GM12892 (cell line): ENCODE data around the gene SYS1.

Experiments
- DNase-seq: peaks from one replicate; pipeline ENCODE4 v3.0.0; 2011; ENCODE audit not compliant: insufficient read length
- FAIRE-seq: peaks from 2 replicates; lab custom pipeline; 2011; peaks lifted over from hg19 to GRCh38; lab: Jason Lieb, UNC
- POLR2A ChIP-seq: IDR thresholded peaks from 2 replicates; pipeline ENCODE4 v1.6.1; 2011; ENCODE audit warnings: low read depth, low read length, control low read depth
- POLR2AphosphoS5 ChIP-seq: IDR thresholded peaks from 2 replicates; pipeline ENCODE4 v1.6.1; 2011; ENCODE audit warnings: low read depth, low read length, control low read depth
- TAF1 ChIP-seq: IDR thresholded peaks from 2 replicates; pipeline ENCODE4 v1.6.1; 2011; ENCODE audit warnings: low read depth, mild to moderate bottlenecking, control low read depth, low read length, borderline replicate concordance

The SYS1 gene

DNA sequence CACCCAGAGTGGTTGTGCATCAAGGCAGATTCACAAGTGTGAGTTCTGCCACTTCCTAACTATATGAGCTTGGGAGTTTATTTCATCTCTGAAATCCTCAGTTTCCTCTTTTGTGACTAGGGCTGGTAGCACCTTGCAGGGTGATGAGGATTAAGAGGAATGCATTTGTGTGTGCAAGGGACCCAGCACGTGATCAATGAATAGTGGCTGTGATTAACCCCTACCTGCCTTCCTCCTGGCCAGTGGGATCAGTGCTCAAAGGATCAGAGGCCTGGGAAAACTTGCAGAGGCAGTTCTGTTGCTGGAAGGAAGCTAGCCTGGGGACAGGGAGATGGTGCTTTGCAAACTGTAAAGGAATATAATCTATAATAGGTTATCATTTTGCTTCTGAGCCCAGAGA lies 22.0 kb upstream of the SYS1 start:
- TF ChIP-seq POLR2AphosphoS5 (no peak), TAF1 (no peak), POLR2A (no peak)
- FAIRE-seq (no peak), DNase-seq (no peak)

DNA sequence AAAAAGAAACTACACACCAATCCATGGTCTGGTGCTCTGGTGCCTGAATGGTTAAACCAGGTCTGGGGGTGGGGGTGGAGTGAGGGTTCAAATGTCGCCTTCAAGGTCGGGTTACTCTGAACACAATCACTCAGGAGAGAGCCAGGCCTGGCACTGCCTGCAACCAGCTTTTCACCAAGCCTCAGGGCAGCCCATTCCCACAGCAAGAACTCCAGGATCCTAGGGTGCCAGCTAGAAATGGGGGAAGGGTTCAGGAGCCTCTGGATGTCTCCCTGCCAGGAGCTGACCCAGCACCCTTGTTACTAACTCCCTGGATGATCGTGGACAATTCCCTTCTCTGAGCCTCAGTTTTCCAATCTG lies 21.4 kb upstream of the SYS1 start:
- no peak for FAIRE-seq
- no peak for DNase-seq
- no peak for TF ChIP-seq POLR2AphosphoS5
- no peak for TF ChIP-seq TAF1
- TF ChIP-seq POLR2A = no peak

DNA sequence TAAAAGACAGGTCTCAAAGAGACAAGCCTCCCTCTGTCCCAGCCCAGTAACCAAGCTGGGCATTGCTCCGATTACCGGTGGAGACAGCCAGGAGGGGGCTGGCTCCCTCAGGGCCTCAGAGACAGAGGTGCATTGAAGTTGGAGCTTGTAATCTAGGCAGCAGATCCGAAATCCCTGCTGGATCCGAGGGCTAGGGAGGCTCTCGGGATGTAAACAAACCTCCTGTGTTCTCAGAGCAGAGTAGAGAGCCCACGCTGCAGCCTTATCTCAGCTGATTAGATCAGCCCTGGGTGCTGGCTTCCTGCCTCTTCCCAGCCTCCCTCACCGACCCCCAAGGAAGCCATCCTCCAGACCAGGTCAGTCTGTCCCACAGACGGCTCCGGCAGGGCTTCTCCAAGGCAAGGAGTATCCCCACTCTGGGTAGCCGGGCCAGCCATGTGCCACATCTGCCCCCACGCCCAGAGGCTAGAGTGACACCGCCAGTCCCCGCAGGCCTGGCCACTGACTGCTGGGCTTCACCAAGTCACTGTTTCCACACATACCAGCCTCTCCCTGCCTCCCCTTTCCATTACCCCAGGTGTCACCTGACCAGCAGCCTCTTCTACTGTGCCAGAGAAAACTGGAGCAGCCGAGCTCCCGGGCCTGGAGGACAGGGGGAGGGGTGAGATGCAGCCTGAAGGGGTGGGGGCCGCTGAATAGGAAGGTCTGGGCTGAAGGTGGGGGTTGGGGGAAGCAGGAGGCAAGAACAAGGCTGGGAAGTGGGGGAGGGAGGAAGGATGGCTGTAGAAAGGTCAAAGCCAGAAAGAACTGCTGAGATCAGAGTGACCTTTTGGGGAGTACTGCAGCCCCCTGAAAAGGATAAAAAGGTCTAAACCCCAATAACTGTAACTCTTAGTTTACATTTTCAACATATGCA lies 20.8 kb upstream of the SYS1 start:
- DNase-seq (no peak), FAIRE-seq (no peak)
- TF ChIP-seq TAF1 = no peak
- TF ChIP-seq POLR2A = no peak
- TF ChIP-seq POLR2AphosphoS5 = no peak

DNA sequence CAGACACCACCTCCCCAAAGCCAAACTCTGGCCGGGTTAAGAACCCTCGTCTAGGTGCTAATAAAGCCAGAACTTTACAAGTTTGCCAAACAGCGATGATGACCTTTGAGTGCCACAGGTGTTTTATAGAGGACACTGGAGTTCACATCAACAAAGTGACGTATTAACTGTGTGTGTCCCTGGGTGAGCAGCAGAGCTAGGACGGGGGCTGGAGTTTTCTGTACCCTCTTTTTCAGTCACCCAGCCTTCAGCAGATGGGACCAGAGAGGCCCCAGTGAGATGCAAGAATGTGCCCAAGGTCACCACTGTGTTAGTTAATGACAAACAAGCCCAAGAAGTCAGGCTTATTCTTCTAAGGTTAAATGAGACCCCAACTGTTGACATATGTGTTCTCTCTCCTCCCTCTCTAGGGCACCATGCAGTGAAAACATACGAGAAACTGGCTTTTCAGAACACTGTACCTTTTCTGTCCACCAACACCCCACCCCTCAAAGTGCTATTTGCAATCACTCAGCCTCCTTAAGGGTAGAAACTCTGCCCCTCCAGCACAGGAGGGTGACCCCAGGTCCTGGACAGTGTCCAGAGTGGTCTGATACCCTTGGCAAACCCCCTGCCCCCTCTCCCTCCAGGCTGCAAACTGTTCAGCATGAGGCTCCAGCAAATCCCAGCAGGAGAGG lies 20.0 kb upstream of the SYS1 start:
- DNase-seq (no peak), FAIRE-seq (no peak)
- no peak for TF ChIP-seq TAF1
- no peak for TF ChIP-seq POLR2AphosphoS5
- no peak for TF ChIP-seq POLR2A

DNA sequence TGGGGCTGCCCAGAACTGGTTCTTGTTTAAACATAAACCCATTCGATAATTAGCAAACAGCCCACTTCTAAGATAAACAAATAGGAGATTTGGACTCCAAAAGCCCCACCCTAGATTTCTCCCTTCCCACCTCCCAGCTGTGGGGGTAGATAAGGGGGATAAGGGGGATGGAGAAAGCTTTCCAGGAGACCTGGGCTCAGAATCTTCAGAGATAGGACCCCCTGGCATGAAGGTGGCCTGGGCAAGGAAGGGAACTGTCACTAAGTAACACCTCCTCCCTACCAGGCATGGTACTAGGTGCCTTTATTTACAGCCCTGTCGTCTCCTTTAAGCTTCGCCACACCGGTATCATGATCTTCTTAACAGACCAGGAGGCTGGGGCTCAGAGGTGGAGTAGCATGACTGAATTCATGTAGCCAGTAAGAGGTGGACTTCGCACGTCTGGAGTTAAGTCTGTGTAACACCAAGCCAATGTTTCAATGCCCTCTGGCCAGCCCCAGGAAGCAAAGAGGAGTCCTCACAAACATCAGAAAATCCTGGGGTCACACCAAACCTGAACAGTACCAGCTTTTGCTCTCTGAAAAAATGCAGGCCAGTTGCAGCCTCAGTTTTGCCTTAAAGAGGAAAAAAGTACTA lies 19.3 kb upstream of the SYS1 start:
- FAIRE-seq = no peak
- TF ChIP-seq POLR2A = no peak
- no peak for TF ChIP-seq TAF1
- TF ChIP-seq POLR2AphosphoS5 = no peak
- DNase-seq = no peak

DNA sequence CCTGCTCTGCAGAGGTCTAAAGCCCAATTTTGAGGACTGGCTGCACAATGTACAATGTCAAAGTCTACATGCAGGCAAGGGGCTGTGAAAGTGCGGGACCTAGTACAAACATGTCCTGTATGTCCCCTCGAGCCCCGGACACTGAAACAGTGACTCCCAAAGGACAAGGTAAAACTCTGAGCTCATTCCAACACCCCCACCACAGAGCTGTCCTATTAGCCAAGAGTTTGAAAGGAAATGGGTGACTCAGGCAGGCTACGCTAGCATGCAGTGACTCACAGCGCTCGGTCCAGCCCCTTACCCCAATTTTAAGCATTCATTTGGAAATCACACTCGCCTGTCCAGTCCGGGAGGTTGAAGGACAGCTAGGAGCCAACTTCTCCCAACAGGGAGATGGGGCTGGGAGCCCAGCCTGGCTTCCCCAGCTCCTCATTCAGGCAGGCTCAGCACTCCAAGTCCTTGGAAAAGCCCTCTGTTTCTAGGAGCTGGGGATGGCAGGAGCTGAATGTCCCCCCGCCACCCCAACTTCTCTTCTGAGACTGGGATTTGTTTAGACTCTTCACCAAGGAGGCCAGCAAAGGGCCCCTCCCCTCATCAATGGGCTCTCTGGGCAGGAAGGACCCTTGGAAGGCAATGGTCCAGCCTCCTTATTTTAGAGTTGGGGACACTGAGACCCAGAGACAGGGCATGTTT lies 18.6 kb upstream of the SYS1 start:
- TF ChIP-seq POLR2A = no peak
- no peak for TF ChIP-seq TAF1
- no peak for TF ChIP-seq POLR2AphosphoS5
- no peak for DNase-seq
- no peak for FAIRE-seq

DNA sequence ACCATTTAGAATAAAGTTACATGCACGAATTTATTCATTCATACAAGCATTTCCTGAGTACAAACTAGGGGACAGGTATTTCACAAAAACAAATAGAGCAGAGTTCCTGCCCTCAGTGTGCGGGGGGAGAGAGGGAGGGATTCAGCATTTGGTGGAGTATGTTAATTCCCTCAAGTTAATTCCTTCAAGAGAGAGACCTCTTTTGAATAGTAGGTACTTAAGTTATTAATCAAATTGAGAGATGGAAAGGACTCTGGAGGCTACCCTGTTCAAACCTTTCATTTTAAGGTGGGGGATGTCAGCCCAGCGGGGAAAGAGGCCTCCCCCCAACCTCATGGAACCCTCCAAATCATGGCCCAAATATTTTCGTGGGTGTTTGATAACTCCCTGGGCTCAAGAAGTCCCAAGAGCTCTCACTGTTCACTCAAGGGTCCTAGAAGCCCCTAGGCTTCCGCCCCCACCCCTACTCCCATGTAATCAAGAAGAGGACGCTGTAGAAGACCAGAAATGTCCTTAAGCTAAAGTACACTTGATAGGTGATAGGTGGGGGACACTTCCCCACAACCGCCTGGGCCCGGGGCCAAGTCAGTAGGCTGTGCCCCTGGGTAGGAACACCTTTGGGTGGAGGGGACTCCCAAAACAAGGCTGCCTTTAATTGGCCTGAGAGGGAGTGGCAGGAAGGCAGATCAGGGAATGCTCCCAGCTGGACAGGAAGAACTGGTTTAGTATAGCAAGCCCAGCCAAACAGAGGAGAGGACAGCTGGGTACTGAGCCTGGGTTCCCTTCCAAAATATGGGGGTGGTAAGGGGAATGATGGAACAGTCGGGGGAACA lies 17.6 kb upstream of the SYS1 start:
- FAIRE-seq (no peak), DNase-seq (no peak)
- TF ChIP-seq POLR2A (no peak), POLR2AphosphoS5 (no peak), TAF1 (no peak)

DNA sequence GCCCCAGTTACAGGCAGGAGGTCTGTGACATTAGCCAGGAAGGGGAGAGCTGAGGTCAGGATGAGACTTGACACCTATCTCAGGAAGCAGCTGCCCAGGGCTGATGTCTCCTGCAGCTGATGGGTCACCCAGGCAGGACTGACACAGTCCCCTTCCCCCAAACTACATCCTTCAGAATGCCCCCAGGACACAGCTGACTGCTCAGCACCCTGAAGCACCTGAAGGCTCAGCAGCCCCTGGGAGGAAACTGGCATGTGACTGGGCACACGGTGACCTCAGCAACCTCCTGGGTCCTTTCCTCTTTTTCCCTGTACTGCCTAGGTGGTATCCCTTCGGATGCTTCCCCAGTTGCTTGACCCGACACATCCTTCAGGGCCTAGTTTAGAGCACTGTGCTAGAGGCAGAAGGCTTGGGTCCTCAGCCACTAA lies 16.7 kb upstream of the SYS1 start:
- DNase-seq (no peak), FAIRE-seq (no peak)
- no peak for TF ChIP-seq TAF1
- TF ChIP-seq POLR2AphosphoS5 = no peak
- TF ChIP-seq POLR2A = no peak

DNA sequence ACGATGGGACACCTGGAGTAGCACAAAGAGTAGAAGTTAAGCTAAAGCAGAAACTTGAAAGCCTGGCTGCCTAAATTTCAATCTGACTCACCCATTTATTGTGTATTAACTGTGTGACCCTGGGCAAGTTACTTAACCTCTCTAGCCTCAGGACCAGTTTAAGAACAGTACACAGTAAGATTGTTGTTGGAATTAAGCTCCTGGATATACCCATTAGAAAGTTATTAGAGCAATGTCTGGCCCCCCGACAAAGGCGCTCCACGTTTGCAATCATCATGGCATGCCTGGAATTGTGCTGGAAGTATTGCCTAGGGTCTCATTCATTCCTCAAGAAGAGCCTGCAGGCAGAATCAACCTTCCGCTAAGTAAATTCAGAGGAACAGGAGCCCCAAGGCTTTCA lies 16.1 kb upstream of the SYS1 start:
- TF ChIP-seq POLR2AphosphoS5 = no peak
- TF ChIP-seq POLR2A = no peak
- no peak for TF ChIP-seq TAF1
- no peak for FAIRE-seq

DNA sequence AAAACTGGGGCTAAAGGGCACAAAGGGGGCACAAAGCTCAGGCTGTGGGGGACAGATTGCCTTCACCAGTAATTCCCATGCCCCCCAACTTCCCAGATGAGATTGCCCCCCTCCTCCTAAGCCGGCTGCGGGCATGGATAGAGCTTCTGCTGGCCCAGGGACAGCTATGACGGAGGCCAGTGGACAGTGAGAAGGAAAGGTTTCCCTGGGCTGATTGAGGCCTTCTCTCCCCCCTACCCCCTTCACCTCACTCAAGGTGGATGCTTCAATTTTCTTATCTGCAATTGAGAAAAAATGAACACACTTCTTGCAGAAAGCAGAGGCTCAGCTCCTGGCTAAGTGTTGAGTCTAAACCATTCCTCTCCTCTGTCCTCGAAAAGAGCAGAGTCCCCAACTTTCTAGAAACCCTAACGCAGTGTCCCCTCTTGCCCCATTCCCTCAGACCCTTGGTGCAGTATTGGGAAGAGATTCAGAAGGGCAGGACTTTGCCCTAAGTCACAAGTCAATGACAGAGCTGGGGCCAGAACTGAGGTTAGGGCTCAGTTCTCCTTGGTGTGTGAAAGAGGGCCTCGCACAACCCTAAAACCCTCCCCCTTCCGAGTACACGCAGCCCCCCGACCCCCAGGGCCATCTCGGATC lies 15.5 kb upstream of the SYS1 start:
- TF ChIP-seq POLR2A (no peak), POLR2AphosphoS5 (no peak), TAF1 (no peak)
- FAIRE-seq (no peak), DNase-seq (no peak)

More for the DNA sequence above, 16.1 kb upstream of the SYS1 start:
- DNase-seq = no peak
